DOHH2 (cell line): ENCODE results near the gene TSNAXIP1.

Experiments used
- EZH2phosphoT487 ChIP-seq: fragments of 200-600 bp; sonication (generic); IDR thresholded peaks from 2 replicates; pipeline ENCODE4 v1.6.1; 2017; ENCODE audit warnings: borderline replicate concordance, mild to moderate bottlenecking, antibody characterized with exemption, low read length, moderate library complexity, mixed read lengths
- TF ChIP-seq, protein P1 (sequence below): fragments of 200-600 bp; sonication (generic); IDR thresholded peaks from one replicate; pipeline ENCODE4 v1.5.1; 2014; ENCODE audit warnings: antibody characterized with exemption, mild to moderate bottlenecking, low read depth, low read length; ENCODE audit not compliant: poor library complexity, severe bottlenecking

- TF ChIP-seq, protein P1, sequence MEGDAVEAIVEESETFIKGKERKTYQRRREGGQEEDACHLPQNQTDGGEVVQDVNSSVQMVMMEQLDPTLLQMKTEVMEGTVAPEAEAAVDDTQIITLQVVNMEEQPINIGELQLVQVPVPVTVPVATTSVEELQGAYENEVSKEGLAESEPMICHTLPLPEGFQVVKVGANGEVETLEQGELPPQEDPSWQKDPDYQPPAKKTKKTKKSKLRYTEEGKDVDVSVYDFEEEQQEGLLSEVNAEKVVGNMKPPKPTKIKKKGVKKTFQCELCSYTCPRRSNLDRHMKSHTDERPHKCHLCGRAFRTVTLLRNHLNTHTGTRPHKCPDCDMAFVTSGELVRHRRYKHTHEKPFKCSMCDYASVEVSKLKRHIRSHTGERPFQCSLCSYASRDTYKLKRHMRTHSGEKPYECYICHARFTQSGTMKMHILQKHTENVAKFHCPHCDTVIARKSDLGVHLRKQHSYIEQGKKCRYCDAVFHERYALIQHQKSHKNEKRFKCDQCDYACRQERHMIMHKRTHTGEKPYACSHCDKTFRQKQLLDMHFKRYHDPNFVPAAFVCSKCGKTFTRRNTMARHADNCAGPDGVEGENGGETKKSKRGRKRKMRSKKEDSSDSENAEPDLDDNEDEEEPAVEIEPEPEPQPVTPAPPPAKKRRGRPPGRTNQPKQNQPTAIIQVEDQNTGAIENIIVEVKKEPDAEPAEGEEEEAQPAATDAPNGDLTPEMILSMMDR, result no peak
- TF ChIP-seq EZH2phosphoT487, result no peak
Measured at GRCh38 chr16:67843343-67843765, 36.7 kb downstream of the TSNAXIP1 start.
